OCI-LY3 (cell line): ENCODE measurements around the gene ERGIC2.

Experiments
- EZH2phosphoT487 ChIP-seq: fragments of 200-600 bp; shearing (Covaris generic); IDR thresholded peaks from 2 replicates; pipeline ENCODE4 v1.6.1; 2018; ENCODE audit warnings: antibody characterized with exemption, mixed run types, low read depth
- TF ChIP-seq, protein P1 (sequence below): fragments of 200-600, 300-600 bp; sonication (generic); IDR thresholded peaks from 2 replicates; pipeline ENCODE4 v1.5.1; 2014; ENCODE audit warnings: antibody characterized with exemption, low read length, low read depth

DNA sequence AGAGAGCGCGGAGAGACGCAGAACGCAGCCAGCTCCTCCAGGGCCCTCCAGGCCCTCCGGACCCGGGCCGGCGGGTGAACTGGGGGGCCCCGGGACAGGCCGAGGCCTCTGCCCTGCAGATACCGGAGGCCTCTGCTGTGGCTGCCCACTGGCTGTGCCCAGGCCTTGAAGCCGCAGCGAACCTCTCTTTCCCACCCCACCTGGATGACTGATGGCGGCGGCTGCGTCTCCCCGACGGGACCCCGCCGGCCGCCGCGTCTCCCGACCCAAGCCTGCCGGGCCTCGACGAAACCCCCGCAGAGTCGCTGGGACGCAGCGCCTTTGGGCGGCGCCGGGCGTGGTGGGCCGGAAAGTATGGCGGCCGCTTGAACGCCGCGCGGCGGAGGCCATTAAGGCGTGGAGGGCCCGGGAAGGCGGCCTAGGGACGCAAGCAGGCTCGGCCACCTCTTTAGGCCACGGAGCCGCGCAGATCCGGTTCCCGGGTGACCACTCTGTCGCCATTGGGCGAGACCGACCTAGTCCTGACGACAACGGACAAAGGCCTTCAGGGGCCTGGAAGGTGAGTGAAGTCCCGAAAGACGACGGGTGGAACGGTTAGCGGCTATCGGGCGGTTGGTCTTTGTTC is 8.4 kb upstream of the ERGIC2 start:
- TF ChIP-seq, protein P1, sequence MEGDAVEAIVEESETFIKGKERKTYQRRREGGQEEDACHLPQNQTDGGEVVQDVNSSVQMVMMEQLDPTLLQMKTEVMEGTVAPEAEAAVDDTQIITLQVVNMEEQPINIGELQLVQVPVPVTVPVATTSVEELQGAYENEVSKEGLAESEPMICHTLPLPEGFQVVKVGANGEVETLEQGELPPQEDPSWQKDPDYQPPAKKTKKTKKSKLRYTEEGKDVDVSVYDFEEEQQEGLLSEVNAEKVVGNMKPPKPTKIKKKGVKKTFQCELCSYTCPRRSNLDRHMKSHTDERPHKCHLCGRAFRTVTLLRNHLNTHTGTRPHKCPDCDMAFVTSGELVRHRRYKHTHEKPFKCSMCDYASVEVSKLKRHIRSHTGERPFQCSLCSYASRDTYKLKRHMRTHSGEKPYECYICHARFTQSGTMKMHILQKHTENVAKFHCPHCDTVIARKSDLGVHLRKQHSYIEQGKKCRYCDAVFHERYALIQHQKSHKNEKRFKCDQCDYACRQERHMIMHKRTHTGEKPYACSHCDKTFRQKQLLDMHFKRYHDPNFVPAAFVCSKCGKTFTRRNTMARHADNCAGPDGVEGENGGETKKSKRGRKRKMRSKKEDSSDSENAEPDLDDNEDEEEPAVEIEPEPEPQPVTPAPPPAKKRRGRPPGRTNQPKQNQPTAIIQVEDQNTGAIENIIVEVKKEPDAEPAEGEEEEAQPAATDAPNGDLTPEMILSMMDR = no peak
- TF ChIP-seq EZH2phosphoT487 = no peak
